Measurements from ENCODE around the gene CGAS.

DNA sequence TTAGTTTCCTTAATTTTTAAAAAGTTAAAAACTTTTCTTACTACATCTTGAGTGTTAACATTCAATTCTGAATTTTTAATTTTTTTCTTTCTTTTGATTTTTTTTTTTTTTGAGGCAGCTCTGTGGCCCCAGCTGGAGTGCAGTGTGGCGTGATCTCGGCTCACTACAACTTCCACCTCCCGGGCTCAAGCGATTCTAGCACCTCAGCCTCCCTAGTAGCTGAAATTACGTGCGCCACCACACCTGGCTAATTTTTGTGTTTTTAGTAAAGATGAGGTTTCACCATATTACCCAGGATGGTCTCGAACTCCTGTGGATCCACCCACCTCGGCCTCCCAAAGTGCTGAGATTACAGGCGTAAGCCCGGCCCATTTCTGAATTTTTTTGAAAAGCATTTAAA lies 56.2 kb downstream of the CGAS start:
- TF ChIP-seq, protein P1, sequence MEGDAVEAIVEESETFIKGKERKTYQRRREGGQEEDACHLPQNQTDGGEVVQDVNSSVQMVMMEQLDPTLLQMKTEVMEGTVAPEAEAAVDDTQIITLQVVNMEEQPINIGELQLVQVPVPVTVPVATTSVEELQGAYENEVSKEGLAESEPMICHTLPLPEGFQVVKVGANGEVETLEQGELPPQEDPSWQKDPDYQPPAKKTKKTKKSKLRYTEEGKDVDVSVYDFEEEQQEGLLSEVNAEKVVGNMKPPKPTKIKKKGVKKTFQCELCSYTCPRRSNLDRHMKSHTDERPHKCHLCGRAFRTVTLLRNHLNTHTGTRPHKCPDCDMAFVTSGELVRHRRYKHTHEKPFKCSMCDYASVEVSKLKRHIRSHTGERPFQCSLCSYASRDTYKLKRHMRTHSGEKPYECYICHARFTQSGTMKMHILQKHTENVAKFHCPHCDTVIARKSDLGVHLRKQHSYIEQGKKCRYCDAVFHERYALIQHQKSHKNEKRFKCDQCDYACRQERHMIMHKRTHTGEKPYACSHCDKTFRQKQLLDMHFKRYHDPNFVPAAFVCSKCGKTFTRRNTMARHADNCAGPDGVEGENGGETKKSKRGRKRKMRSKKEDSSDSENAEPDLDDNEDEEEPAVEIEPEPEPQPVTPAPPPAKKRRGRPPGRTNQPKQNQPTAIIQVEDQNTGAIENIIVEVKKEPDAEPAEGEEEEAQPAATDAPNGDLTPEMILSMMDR (IDR thresholded peaks at IDR 0.05; ENCODE audit: low read depth, low read length): no peak
- TF ChIP-seq EZH2phosphoT487 (IDR thresholded peaks at IDR 0.05; ENCODE audit: low read depth): no peak
